VCaP (cell line): ENCODE measurements around the gene HSPA1B.

Experiments used
- H3K27ac ChIP-seq: fragments of 450-650 bp; 2 replicates; pipeline ENCODE4 v1.5.1; 2017
- TF ChIP-seq, protein P1 (sequence below): fragments of 450-650 bp; conservative IDR thresholded peaks from 2 replicates; pipeline ENCODE4 v1.5.1; 2017; ENCODE audit warnings: mild to moderate bottlenecking, moderate library complexity

Gene HSPA1B

DNA sequence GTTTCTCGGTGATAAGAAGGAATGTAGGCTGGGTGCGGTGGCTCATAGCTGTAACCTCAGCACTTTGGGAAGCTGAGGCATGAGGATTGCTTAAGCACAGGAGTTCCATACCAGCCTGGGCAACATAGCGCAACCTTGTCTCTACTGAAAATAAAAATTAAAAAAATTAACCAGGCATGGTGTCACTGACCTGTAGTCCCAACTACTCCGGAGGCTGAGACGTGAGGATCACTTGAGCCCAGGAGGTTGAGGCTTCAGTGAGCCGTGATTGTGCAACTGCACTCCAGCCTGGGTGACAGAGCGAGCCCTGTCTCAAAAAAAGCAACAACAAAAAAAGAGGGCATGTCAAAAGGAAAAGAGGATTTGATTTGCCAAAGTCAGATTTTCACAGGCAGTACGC lies 31.2 kb downstream of the HSPA1B start:
- TF ChIP-seq, protein P1, sequence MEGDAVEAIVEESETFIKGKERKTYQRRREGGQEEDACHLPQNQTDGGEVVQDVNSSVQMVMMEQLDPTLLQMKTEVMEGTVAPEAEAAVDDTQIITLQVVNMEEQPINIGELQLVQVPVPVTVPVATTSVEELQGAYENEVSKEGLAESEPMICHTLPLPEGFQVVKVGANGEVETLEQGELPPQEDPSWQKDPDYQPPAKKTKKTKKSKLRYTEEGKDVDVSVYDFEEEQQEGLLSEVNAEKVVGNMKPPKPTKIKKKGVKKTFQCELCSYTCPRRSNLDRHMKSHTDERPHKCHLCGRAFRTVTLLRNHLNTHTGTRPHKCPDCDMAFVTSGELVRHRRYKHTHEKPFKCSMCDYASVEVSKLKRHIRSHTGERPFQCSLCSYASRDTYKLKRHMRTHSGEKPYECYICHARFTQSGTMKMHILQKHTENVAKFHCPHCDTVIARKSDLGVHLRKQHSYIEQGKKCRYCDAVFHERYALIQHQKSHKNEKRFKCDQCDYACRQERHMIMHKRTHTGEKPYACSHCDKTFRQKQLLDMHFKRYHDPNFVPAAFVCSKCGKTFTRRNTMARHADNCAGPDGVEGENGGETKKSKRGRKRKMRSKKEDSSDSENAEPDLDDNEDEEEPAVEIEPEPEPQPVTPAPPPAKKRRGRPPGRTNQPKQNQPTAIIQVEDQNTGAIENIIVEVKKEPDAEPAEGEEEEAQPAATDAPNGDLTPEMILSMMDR: no peak
- H3K27ac ChIP-seq: no peak overlapping the region

DNA sequence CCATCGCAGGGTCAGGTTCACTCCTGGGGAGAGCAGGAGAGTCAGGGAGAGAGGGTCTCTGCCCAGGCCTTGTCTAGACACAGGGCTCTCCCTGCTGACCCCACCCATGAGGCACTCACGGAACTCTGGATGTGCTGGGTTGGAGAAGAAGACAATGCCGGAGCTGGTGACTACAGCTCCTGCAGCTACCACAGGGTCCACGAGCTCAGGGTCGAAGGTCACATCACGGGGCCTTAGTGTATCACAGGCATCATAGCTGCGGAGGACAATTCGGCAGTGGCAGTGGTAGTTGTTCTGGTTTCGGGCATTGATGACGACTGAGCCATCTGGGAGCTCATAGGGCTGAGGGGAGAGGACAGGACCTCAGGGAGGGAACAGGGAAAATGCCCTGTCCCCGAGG lies 32.4 kb downstream of the HSPA1B start:
- H3K27ac ChIP-seq: no peak overlapping the region
- TF ChIP-seq, protein P1: no peak

DNA sequence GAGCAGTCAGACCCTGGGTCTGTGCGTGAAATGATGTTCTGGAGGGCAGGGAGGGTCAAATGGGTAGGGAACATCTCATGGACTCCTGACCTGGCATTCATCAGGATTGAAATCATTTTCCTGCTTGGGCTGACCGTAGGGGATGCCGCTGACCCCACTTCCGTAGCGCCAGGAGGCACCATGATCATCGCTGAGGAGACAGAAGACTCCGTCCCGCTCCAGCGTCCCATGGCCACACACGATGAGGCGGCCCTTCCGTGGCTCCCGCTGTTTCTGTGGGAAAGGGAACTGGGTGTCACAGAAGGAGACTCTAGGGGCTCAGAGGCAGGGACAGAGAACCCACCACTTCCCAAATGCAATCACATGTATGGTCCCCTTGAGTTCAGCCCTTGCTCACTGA lies 32.8 kb downstream of the HSPA1B start:
- no peak overlapping the region for H3K27ac ChIP-seq
- TF ChIP-seq, protein P1: no peak

DNA sequence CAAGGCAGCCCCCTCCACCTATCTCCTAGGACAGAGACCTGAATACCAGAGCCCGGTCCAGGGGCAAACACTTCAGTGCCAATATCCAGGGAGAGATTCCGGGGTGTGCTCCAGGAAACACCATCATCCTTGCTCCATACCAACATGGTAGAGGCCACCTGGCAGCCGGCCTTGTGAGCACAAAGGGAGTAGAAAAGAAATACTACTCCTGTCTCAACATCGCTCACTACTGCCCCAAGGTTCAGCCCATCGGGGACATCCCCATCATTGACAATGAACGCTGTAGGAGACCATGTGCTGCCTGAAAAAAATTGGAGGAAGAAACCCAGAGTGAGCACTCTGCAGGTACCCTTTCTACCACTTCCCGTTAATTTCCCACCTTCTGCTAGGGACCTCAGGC lies 33.6 kb downstream of the HSPA1B start:
- TF ChIP-seq, protein P1: no peak
- H3K27ac ChIP-seq: no peak overlapping the region

DNA sequence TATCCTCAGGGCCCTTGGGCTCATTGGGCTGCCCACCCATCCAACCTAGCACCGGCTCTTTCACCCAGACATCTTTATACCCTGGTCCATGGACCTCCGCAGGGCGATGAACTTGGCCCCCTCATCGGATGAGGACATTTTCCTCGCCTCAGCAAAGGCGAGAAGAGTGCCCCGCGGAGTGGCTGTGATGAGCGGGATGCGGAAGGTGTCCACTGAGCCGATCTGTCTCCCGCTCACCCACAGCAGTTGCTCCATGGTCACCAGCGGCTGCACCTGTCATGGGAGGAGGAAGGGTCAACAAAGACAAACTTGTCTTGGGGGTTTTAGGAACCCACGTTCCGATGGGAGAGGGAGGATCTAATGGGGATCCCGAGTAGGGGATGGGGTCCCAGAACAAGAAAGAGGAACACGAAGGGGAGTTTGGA lies 34.4 kb downstream of the HSPA1B start:
- TF ChIP-seq, protein P1: no peak
- peak overlapping the region; percentile 63; the same call in 1 of the 2 replicates for H3K27ac ChIP-seq

DNA sequence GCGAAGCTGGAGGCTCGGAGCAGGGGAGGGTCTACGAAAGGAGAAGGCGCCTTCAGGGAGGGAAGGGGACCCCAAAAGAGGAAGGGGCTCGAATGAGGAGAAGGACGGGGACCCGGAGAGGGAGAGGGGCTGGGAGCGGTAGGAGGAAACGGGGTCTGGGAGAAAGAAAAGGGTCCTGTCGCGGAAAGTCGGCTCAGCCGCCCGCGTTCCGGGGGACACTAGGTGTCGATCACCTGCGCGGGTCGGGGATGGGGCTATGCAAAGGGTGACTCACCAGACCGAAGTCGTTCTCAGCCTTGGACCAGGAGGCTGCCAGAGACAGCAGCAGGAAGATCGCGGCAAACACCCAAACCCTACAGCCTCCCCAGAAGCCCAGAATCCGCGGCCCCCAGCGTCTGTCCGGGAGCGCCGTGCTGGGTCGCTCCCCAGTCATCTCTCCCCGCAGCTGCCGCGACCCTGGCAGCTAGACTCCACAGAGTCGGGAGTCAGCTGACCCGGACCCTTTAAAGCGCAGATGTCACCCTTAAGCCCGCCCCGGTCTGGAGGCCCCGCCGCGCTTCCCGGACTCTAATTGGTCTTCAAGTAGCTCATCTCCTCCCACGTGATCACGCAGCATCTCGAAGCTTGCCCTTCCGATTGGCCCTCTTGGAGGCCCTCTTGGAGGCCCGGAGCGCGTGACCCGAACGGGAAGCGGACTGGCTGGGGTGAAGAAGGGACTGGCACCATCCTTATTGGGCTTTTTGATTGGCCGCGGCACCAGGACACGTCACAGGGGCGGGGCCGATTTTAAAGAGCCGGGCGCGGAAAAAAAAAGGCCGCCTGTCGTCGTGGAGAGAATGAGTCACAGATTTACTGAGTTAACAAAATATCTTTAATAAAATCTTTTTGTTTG lies 35.1 kb downstream of the HSPA1B start, which contains the start of gene NEU1:
Gene NEU1 (minus strand): TSS at position 478 of the 892 bp plus-strand sequence. CDS start 45 bp downstream, at position 433.
- TF ChIP-seq, protein P1: no peak
- H3K27ac ChIP-seq: peak within 1 kb of the TSS; percentile 63

DNA sequence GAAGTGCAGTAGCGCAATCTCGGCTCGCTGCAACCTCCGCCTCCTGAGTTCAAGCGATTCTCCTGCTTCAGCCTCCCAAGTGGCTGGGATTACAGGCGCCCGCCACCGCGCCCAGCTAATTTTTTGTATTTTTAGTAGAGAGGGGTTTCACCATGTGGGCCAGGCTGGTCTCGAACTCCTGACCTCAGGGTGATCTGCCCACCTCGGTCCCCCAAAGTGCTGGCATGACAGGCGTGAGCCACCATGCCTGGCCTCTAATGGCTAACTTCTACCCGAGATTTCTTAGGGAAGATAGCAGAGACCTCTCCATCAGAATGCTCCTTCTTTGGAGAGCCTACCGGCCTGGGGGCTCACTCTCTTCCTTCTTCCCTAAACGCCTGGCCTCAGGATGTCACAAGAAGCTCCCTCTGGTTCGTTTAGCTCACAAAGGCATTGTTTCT lies 36.6 kb downstream of the HSPA1B start:
- H3K27ac ChIP-seq: peak overlapping the region; percentile 19; the same call in 1 of the 2 replicates

DNA sequence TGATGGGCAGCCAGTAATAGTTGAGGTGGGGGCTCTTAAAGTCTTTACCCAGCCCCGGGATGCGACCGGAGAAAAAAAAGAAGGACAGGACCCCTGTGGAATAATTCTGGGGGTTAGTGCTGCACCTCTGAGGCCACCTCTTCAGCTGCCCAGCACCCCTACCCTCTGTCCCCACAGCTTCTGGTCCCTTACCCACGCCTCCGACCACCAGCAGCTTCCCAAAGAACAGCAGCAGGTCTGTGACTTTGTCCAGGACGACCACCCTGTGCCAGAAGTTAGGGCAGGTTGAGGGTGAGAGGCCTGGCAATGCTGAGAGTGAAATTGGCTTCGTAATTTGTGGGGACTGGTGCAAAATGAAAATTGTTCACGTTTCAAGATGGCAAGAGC lies 37.3 kb downstream of the HSPA1B start:
- TF ChIP-seq, protein P1: no peak
- H3K27ac ChIP-seq: peak overlapping the region; percentile 19; the same call in 1 of the 2 replicates
